Measurements from ENCODE around the gene ACSL6.

ACSL6 gene

GRCh38 chr5:132017738-132018625 is 6.5 kb upstream of the ACSL6 start:
- no peak for FAIRE-seq
- no peak for DNase-seq (ENCODE audit: low spot score)

- FAIRE-seq (no peak), DNase-seq (ENCODE audit: low spot score) (no peak)
These were observed 5.9 kb upstream of the ACSL6 start for GRCh38 chr5:132017316-132017715.

- FAIRE-seq (no peak), DNase-seq (ENCODE audit: low spot score) (no peak)
These were observed 5.3 kb upstream of the ACSL6 start for GRCh38 chr5:132016721-132017250.

DNA sequence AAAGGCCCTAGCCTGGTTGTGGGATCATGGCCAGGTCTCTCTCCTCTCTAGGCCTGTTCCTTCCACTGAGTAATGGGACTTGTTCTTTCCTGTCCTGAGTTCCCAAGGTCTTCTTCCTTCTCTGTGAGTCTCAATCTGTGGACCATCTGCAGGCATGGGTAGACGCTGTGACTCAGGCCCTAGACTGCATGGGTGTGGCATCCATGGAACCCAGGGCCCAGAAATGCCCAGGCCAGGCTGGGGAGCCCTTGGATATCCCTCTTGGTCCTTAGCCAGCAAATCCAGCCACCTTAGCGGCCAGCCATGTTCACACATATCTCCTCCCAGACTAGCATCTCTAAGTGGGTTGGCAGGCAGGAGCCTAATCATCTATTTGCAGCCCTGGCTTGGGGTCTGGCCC is 2.3 kb upstream of the ACSL6 start:
- FAIRE-seq (no peak), DNase-seq (ENCODE audit: low spot score) (no peak)

DNA sequence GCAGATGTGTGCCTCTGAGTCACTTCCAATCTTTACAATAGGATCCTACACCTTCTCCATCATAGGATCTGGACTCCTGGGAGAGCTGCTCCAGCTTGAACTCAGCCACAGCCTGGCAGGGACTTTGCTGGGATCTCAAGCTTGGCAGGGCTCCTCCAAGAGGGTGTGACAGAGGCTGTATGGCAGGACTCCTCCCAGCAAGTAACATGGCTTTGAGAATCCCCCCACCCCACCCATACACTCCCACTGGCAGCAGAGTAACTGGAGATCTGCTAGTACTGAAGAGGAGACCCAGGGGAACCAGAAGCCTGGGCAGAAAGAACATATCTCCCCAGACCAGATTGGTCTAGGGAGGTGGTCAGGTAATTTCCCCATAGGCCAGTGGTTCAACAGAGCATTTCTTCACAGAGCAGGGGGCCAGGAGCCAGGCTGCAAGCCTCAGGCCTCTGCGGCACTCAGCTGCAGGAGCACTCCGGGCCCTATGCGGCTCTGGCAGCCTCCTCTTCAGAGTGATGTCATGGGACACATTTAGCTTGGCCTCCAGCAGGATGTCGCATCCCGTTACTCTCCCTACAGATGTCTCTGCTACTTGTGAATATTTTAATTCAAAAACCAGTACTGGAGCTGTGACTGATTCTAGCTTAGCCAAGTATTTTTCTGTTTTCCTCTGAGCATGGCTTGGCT is 1.7 kb upstream of the ACSL6 start:
- FAIRE-seq, result no peak
- no peak for DNase-seq (ENCODE audit: low spot score)

DNA sequence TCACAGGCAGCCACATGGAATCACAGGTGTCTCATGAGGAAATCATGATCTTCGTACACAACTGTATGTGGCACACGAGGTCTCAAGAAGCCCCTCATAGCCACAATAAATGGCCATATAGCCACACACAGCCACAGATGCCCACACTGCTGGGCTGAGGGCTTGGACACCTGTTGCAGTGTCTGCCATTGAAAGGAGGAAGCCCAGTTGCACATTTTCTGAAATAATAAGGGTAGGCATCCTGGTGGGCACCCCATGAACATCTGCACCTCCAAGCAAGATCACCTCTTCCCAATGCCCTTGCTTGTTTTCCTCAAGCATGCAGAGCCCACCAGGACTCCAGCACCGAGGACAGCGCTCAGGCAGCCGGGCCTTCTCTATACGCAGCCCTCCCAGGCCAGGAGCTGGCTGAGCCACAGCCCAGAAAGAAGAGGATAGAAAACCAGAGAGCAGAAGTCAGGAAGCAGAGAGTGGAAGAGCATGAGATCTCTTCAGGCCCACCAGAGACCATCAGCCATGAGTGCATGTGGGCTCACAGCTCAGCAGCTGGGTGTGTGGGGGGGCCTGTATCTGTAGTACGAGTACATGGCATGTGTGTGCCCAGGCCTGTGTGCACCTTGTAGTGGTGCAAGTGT is 1.0 kb upstream of the ACSL6 start:
- FAIRE-seq (no peak), DNase-seq (ENCODE audit: low spot score) (peak; percentile 72)

- DNase-seq (ENCODE audit: low spot score) (no peak), FAIRE-seq (no peak)
These were observed 353 bp downstream of the ACSL6 start for GRCh38 chr5:132010989-132011621.

- DNase-seq (ENCODE audit: low spot score), result no peak
- FAIRE-seq, result no peak
These were observed 841 bp downstream of the ACSL6 start for GRCh38 chr5:132010645-132010988.

DNA sequence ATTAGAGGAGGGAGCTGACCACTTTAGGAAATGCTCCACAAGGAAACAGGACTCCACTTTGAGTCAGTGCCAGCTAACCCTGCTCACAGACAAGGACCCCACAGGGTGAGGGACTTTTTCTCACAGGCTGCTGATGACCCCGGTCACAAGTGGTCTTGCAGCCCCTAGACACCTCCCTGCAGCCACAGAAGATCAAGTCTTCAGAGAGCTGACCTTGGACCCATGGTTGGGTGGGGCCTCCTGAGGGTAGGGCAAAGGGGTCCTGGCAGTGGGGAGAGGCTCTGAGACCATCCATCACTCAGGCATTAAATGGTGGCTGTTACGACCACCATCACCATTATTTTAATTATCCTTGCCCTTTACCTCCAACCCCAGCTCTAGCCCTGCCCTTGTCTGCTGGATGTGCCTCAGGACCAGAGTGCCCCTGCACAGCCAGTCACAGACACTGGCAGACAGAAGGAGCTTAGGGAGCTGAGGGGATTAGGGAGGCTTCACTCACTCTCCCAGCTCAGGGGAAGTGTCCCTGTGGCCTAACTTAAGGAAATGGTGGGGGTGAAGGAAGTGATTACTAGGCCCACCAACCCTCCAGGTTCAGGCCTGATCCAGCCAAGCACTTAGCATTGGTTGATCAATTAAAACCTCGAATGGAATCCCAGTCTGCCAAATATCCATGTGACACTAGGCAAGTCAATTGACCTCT is 1.6 kb downstream of the ACSL6 start:
- FAIRE-seq, result no peak

DNA sequence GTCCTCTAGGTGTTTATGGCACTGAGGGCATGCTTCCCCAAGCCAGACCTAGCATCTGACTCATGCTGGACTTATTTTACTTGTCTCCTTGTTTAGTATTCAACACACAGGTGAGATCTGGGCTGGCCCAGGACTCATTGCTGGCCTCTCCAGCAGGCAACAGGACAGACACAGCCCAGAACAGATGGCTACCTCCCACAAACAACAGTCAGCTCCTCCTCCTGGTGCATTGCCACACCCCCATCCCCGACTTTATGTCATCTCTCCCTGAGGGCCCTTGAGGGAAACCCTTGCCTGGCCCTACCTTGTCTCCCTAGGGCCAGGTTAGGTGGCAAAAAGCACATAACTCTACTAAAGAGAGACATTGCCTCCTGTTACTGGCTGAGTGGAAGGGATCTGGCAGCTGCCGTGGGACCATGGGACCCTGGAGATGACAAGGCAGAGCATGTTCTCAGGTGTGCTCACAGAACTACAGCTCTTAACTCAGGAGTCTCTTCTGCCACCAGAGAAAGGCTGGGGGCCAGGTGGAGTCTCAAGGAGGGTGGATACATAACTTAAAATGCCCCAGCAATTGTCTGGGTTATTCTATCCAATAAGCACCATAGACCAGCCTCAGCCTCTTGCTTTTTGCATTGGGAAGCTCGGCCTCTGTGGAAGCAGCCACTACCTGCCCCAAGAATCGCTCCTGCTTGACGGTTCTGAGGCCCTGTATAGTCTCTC is 2.3 kb downstream of the ACSL6 start:
- FAIRE-seq (no peak), DNase-seq (ENCODE audit: low spot score) (peak; percentile 24)

More for the DNA sequence above, 1.6 kb downstream of the ACSL6 start:
- no peak for DNase-seq (ENCODE audit: low spot score)

DNA sequence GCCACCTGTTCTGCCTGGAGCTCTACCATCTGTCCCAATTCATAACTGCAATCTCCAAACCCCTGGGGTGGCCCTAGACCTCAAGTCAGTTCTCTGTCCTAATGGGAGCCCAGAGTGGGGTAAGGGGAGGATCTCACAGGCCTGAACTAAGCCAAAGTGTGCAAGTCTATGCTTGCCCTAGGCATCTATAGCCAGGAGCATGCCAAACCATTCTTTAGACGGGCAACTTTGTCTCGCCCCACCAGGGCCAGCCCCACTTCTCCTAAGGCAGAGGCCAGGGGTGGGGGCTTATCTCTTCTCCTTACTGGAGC is 3.3 kb downstream of the ACSL6 start:
- FAIRE-seq, result no peak

GRCh38 chr5:132007399-132008162 is 3.9 kb downstream of the ACSL6 start:
- DNase-seq (ENCODE audit: low spot score), result peak; percentile 79
- no peak for FAIRE-seq

More for the DNA sequence above, 3.3 kb downstream of the ACSL6 start:
- no peak for DNase-seq (ENCODE audit: low spot score)

DNA sequence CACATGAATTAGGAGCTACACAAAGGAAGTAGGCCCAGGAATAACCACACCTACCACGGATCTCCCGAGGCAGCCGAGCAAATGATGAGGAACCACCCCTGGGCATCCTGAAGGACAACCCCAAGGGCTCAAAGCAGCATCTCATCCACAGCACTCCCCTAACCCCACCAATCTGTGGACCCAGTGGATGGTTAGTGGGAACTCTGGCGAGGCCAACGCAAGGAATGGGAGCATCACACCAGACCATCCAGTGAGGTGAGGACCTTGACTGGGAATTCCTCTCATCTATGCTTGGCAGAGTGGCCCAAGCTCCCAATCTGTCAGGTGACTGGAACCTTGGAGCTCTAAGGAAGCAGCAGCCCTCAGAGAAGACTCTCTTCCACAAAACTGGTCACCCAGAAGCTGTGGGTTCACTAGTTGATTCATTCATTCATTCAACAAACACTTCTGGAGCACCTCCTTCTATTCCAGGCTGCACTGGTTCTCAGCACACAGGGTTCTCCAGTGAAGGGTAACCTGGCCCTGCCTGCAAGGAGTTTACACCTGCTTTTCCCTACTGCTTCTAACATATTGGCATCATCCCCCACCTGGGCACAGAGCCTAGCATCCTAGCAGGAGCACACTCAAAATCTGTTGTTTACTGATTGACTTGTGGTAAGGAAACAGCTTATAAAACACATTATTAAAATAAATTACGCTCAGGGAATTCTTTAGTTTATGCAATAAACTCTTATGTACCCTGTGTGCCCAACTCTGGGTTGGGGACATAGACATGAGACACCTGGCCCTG is 4.9 kb downstream of the ACSL6 start:
- no peak for FAIRE-seq
- no peak for DNase-seq (ENCODE audit: low spot score)

GRCh38 chr5:132005591-132005990 is 5.9 kb downstream of the ACSL6 start:
- DNase-seq (ENCODE audit: low spot score) (no peak), FAIRE-seq (no peak)

- DNase-seq (ENCODE audit: low spot score) (no peak), FAIRE-seq (no peak)
These were observed 7.5 kb downstream of the ACSL6 start for GRCh38 chr5:132003982-132004381.

DNA sequence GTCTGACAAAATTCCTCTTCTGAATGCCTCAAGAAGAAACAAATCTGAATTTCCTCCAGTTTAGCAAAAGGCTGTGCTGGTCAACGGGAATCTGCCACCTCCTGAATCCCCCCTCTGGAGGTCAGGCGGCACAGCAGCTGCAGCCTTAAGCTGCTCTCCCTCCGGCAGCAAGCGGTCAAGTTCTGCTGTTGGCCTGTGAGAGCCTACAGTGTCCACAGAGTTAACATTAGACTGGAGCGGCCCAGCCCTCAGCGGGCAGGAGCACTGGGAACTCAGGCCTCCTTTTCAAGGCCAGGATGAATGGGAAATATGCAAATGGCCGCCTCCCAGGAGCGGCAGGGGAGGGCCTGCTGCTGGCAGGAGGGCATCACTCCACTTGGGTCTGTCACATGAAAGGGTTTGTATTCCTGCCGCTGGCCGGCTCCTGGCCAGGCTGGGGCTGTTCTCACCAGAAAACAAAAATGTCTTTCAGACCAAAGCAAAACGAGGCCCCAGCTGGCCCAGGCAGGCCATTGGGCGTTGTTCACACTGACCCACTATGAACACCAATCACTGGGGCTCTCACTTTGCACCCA is 8.2 kb downstream of the ACSL6 start:
- DNase-seq (ENCODE audit: low spot score), result no peak
- FAIRE-seq, result no peak

GRCh38 chr5:132002757-132003156 is 8.7 kb downstream of the ACSL6 start:
- DNase-seq (ENCODE audit: low spot score) (no peak), FAIRE-seq (no peak)
